Placental epithelial cell (primary cell): ENCODE measurements around the gene TP53TG3E. TPM values are rescaled to one million over a fixed set of nuclear protein-coding genes. Genes with fewer than 3 reads are reported as not detected.

Experiments used
- small RNA-seq: library from RNA; depleted of rRNA; stranded (forward); fragments of <200 nt; gene quantifications from one replicate; pipeline ENCODE3, GENCODE V24; 2012
- total RNA-seq: library from RNA; depleted of rRNA; stranded (reverse); fragments of >200 nt; gene quantifications from 2 replicates; pipeline ENCODE4 v1.2.3, GENCODE V29; 2012

TP53TG3E gene
- not detected in 2 replicates for total RNA-seq

GRCh38 chr16:33304006-33304405 lies at the start of gene TP53TG3E:
TSS of gene TP53TG3E (plus strand) at chr16:33304306. CDS start at chr16:33304374, 68 bp downstream.

Small RNAs within 50 kb of the gene (small RNA-seq; reads per million reads assigned to genes)
- gene AC141257.3 = not detected

Other genes with a start within 250 kb of the TP53TG3E start
- not detected in 2 replicates for gene TP53TG3C, start 110.1 kb upstream of the TP53TG3E start, total RNA-seq
- gene TP53TG3B, start 56.5 kb downstream of the TP53TG3E start, total RNA-seq = not detected in 2 replicates
- not detected in 2 replicates for gene TP53TG3F, start 155.3 kb downstream of the TP53TG3E start, total RNA-seq